ENCODE data around the gene TBX5. TPM values are rescaled to one million over a fixed set of nuclear protein-coding genes. Genes with fewer than 3 reads are reported as not detected.

TBX5 gene
- total and polyA plus RNA-seq, 2 donors (not counting 1 experiment from before 2014, with no cell fraction given) = 16.8 to 19.4 TPM

DNA sequence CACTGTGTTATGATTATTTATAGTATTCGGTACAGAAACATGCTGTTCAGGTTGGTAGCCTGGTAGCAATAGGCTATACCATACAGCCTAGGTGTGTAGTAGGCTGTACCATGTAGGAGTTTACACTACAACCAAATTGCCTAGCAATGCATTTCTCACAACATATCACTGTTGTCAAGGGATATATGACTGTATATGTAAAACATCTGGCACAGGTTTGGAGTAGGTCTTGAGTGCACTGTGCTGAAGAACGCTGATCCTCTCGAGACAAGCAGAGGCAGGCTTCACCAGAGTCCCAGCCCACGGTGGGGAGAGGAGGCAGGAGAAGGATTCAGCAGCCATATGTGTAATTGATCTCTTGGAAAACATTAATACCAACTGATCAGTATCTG lies 15.0 kb upstream of the TBX5 start:
- Histone ChIP-seq H4K20me1 (ENCODE audit: control insufficient read depth, extremely low read depth, insufficient read depth, low read length) (no peaks in the 10 kb centered on the region), H3K27ac (ENCODE audit: insufficient read depth, low read length) (no peak overlapping the region), H3K79me2 (ENCODE audit: control insufficient read depth, insufficient read depth, low read length) (no peaks in the 10 kb centered on the region), H3K27me3 (ENCODE audit: control insufficient read depth, insufficient read depth, low read length) (no peaks in the 10 kb centered on the region), H3K4me3 (replicated peaks in 1 of 4; ENCODE audit: control extremely low read depth in 1 of 4, insufficient read depth in 1 of 4, low read depth in 3 of 4, low read length in 4 of 4) (no peak overlapping the region), H2AFZ (ENCODE audit: low read length) (no peak overlapping the region), H3K4me2 (ENCODE audit: extremely low read depth, insufficient read depth, low read length) (no peak overlapping the region), H3K4me1 (ENCODE audit: control insufficient read depth, extremely low read depth, insufficient read depth, low read length) (peaks cover 2% of the 10 kb centered on the region), H3K9ac (ENCODE audit: insufficient read depth, low read length) (no peak overlapping the region), H3K36me3 (ENCODE audit: control insufficient read depth, insufficient read depth, low read length) (no peaks in the 10 kb centered on the region), H3K9me3 (ENCODE audit: control insufficient read depth, insufficient read depth, low read depth, low read length) (no peaks in the 10 kb centered on the region)
- no peak for DNase-seq (ENCODE audit: low read depth in 2 of 2)
- TF ChIP-seq, protein P1, sequence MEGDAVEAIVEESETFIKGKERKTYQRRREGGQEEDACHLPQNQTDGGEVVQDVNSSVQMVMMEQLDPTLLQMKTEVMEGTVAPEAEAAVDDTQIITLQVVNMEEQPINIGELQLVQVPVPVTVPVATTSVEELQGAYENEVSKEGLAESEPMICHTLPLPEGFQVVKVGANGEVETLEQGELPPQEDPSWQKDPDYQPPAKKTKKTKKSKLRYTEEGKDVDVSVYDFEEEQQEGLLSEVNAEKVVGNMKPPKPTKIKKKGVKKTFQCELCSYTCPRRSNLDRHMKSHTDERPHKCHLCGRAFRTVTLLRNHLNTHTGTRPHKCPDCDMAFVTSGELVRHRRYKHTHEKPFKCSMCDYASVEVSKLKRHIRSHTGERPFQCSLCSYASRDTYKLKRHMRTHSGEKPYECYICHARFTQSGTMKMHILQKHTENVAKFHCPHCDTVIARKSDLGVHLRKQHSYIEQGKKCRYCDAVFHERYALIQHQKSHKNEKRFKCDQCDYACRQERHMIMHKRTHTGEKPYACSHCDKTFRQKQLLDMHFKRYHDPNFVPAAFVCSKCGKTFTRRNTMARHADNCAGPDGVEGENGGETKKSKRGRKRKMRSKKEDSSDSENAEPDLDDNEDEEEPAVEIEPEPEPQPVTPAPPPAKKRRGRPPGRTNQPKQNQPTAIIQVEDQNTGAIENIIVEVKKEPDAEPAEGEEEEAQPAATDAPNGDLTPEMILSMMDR (conservative IDR thresholded peaks at IDR 0.05 in 1 of 2, IDR thresholded peaks at IDR 0.05 in 1 of 2; ENCODE audit: low read depth in 1 of 2, low read length in 2 of 2) = no peak
- TF ChIP-seq EZH2 (IDR thresholded peaks at IDR 0.05; ENCODE audit: low read length, missing control alignments) = no peak

DNA sequence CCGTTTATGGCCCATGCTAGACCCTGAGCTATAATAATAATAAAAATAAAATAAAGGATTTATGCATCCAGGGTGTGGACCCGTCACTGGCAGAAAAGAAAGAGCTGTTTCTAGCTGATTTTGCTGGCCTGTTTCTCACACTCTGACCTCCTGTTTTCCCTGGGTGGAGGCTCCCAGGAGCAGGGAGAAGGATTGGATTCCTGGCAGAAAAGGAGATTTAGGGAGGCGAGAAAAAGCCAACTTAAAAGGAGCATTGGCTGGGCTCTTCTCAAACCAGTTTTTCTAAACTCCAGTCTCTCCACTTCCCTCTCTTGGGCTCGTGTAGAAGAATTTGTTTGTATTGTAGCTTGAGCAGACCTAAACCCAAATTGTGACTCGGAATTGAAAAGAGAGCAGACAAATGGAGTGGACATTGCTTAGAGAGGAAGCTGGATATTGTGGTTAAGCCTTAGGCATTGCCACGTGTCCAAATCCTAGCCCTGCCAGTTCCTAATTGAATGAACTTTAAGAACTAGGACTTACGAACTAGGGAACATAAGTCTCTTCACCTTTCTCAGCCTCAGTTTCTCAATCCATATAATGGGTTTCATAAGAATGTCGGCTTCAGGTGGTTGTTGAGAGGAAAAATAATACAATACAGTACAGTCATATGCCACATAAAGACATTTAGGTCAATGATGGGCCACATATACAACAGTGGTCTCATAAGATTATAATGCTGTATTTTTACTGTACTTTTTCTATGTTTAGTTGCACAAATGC lies 14.4 kb upstream of the TBX5 start:
- Histone ChIP-seq H3K4me1 (ENCODE audit: control insufficient read depth, extremely low read depth, insufficient read depth, low read length) (peaks cover 2% of the 10 kb centered on the region), H4K20me1 (ENCODE audit: control insufficient read depth, extremely low read depth, insufficient read depth, low read length) (no peaks in the 10 kb centered on the region), H3K9me3 (ENCODE audit: control insufficient read depth, insufficient read depth, low read depth, low read length) (no peaks in the 10 kb centered on the region), H2AFZ (ENCODE audit: low read length) (no peak overlapping the region), H3K79me2 (ENCODE audit: control insufficient read depth, insufficient read depth, low read length) (peaks cover 4% of the 10 kb centered on the region), H3K27me3 (ENCODE audit: control insufficient read depth, insufficient read depth, low read length) (no peaks in the 10 kb centered on the region), H3K9ac (ENCODE audit: insufficient read depth, low read length) (no peak overlapping the region), H3K4me3 (replicated peaks in 1 of 4; ENCODE audit: control extremely low read depth in 1 of 4, insufficient read depth in 1 of 4, low read depth in 3 of 4, low read length in 4 of 4) (no peak overlapping the region), H3K4me2 (ENCODE audit: extremely low read depth, insufficient read depth, low read length) (no peak overlapping the region), H3K36me3 (ENCODE audit: control insufficient read depth, insufficient read depth, low read length) (no peaks in the 10 kb centered on the region), H3K27ac (ENCODE audit: insufficient read depth, low read length) (no peak overlapping the region)
- TF ChIP-seq, protein P1 (conservative IDR thresholded peaks at IDR 0.05 in 1 of 2, IDR thresholded peaks at IDR 0.05 in 1 of 2; ENCODE audit: low read depth in 1 of 2, low read length in 2 of 2) = no peak
- TF ChIP-seq EZH2 (IDR thresholded peaks at IDR 0.05; ENCODE audit: low read length, missing control alignments) = no peak
- no peak for DNase-seq (ENCODE audit: low read depth in 2 of 2)

DNA sequence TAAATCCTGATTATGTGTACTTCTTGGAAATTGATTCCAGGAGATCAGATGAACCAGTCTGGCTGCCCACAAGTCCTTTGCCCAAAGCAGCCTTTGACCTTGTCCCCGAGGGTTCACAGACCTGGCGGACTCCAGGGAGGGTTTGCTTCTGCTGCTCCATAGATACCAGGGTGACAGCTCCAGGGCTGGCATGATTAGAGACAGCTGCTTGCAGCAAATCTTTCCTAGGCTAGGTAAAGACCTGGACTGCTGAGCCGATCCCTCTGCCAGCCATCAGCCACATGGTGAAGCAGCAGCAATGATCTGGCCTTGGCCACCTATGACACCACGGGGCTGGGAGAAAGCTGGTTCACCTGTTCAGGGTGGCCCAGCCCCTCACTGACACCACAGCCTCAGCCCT lies 10.1 kb upstream of the TBX5 start:
- peaks cover 46% of the 10 kb centered on the region for H3K79me2 ChIP-seq (ENCODE audit: control insufficient read depth, insufficient read depth, low read length)
- peaks cover 16% of the 10 kb centered on the region for H3K4me1 ChIP-seq (ENCODE audit: control insufficient read depth, extremely low read depth, insufficient read depth, low read length)
- no peak overlapping the region for H3K27ac ChIP-seq (ENCODE audit: insufficient read depth, low read length)
- no peak for TF ChIP-seq EZH2 (IDR thresholded peaks at IDR 0.05; ENCODE audit: low read length, missing control alignments)
- TF ChIP-seq, protein P1 (conservative IDR thresholded peaks at IDR 0.05 in 1 of 2, IDR thresholded peaks at IDR 0.05 in 1 of 2; ENCODE audit: low read depth in 1 of 2, low read length in 2 of 2) = no peak
- H3K4me3 ChIP-seq (replicated peaks in 1 of 4; ENCODE audit: control extremely low read depth in 1 of 4, insufficient read depth in 1 of 4, low read depth in 3 of 4, low read length in 4 of 4) = no peak overlapping the region
- no peak for DNase-seq (ENCODE audit: low read depth in 2 of 2)
- H3K9me3 ChIP-seq (ENCODE audit: control insufficient read depth, insufficient read depth, low read depth, low read length) = no peaks in the 10 kb centered on the region
- no peaks in the 10 kb centered on the region for H4K20me1 ChIP-seq (ENCODE audit: control insufficient read depth, extremely low read depth, insufficient read depth, low read length)
- H3K9ac ChIP-seq (ENCODE audit: insufficient read depth, low read length) = no peak overlapping the region
- H3K27me3 ChIP-seq (ENCODE audit: control insufficient read depth, insufficient read depth, low read length) = no peaks in the 10 kb centered on the region
- no peaks in the 10 kb centered on the region for H3K36me3 ChIP-seq (ENCODE audit: control insufficient read depth, insufficient read depth, low read length)
- no peak overlapping the region for H2AFZ ChIP-seq (ENCODE audit: low read length)
- no peak overlapping the region for H3K4me2 ChIP-seq (ENCODE audit: extremely low read depth, insufficient read depth, low read length)
